Suprapubic skin (tissue), 4 donors: Measurements from ENCODE around the gene DGKB.

Experiments
- CTCF ChIP-seq, 2 donors: fragments of 200-600 bp in 1 of 2; fragments of 450-650 bp in 1 of 2; sonication (generic) in 1 of 2; IDR thresholded peaks; one replicate each; pipeline ENCODE4 v1.5.1; 2016 to 2019; ENCODE audit warnings: antibody characterized with exemption in 2 of 2, mild to moderate bottlenecking in 1 of 2, moderate library complexity in 1 of 2
- EP300 ChIP-seq: sonication (generic); formaldehyde crosslinking; IDR thresholded peaks from one replicate; pipeline ENCODE4 v1.6.1; 2017; ENCODE audit warnings: antibody characterized with exemption
- POLR2A ChIP-seq, 2 donors: fragments of 450-650 bp; IDR thresholded peaks; one replicate each; pipeline ENCODE4 v1.6.1; 2017; ENCODE audit warnings: antibody characterized with exemption in 2 of 2, mild to moderate bottlenecking in 2 of 2, moderate library complexity in 2 of 2
- POLR2AphosphoS5 ChIP-seq, 3 donors: sonication (generic); formaldehyde crosslinking; IDR thresholded peaks; one replicate each; pipeline ENCODE4 v1.6.1; 2017; ENCODE audit warnings: antibody characterized with exemption in 3 of 3

- TF ChIP-seq POLR2A (IDR thresholded peaks at IDR 0.05) (no peak), CTCF (IDR thresholded peaks at IDR 0.05) (no peak), EP300 (no peak), POLR2AphosphoS5 (IDR thresholded peaks at IDR 0.05) (no peak)
Observed at GRCh38 chr7:14324767-14325166, 577.8 kb downstream of the DGKB start.
